GM19395 (cell line): ENCODE measurements around the gene HSF2.
"Not testable (repeated sequence)": the region's sequence is repeated elsewhere in the genome, so short reads cannot be mapped to it uniquely, and the experiment has no call there.

ENCODE experiments used
- ATAC-seq: cut with Tn5 transposase; IDR thresholded peaks from one replicate; pipeline ENCODE4 v1.9.1; 2021; ENCODE audit warnings: mild to moderate bottlenecking, moderate library complexity; ENCODE audit not compliant: unreplicated experiment

The HSF2 gene

DNA sequence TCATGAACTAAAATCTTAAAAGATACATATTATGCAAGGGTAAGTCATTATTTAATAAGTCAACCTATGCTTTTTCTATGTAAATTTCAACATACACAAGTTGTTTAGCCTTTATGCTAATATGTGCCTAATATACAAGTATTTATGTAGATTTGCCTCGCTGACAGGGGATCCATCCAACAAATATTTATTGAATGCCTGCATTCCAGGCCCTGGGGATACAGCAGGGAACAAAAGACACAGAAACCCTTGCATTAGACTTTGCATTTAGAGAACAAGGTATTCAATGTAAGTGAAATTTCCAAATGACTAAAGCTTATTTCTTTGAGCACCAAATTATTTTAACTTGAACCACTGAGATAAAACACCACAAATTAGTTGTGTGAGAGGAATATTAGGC lies 53.1 kb downstream of the HSF2 start:
- ATAC-seq = no peak

DNA sequence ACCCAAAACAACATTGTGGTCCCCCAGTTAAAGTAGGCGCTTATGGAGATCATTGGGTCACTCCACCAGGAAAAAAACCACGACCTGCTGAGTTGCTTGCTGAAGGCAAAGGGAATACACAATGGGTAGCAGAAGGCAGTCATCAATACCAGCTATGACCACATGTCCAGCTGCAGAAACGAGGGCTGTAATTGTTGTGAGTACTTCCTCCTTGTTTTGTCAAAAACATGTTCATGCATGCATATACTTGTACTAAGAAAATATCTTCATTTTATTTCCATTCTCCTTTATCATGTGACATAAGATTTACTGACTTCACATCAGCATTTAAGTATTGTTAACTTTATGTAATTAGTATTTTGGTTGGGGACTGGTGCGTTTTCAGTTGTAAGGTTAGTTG lies 55.2 kb downstream of the HSF2 start:
- no peak for ATAC-seq

DNA sequence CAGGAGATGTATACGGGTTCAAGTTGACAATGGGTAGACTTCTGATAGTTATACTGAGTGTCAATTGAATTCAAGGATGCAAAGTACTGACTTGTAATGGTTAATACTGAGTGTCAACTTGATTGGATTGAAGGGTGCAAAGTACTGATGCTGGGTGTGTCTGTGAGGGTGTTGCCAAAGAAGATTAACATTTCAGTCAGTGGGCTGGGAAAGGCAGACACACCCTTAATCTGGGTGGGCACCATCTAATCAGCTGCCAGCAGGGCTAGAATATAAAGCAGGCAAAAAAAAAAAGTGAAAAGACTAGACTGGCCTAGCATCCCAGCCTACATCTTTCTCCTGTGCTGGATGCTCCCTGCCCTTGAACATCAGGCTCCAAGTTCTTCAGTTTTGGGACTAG lies 55.7 kb downstream of the HSF2 start:
- not testable (repeated sequence) for ATAC-seq

DNA sequence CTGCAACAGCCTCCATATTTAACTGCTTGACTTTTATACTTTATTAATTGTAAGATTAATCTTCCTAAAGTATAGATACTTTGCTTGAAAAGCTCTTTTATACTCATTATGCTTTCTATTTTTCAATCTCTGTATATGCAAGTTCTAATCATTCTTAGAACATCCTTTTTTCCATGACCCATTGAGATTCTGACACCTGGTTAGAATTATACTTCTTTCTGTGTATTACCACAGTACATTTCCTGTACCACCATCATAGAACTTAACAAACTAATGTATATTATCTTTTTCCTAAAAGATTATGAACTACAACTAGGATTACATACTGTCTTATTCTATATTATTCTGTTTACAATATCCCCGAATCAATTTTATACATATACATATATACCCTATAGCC lies 58.6 kb downstream of the HSF2 start:
- ATAC-seq = no peak

DNA sequence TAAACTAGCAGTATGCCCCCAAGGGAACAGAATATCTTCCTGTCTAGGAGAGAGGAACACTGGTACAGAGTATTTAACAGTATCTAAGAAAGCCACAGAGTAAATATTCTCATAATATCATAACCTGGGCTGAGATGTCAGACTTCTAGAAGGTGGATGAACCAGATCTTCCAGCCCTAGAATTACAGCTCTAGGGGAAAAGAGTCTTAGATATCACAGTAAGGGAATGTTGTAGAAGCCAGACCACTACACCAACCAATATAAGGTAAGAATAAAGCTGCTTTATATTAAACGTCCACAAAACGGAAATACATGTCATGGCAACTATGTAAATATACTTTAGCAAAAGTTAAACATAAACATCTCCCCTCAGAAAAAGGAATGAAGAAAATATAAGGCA lies 59.8 kb downstream of the HSF2 start:
- ATAC-seq = no peak

DNA sequence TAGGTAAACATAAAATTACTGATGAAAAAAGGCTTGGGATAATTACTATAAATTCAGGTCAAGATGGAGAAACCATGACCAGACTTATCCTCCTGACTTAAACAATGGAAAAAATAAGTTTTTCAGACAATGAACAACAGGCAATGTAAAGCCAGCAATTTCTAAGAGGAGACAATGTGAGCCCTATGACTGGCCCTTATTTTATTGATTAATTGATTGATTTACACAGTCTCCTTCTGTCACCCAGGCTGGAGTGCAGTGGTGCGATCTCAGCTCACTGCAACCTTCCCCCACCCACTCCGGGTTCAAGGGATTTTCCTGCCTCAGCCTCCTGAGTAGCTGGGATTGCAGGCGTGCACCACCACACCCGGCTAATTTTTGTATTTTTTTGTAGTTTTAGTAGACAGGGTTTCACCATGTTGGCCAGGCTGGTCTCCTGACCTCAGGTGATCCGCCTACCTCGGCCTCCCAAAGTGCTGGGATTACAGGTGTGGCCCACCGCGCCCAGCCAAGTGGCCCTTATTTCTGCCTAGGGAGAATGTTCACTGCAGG lies 60.5 kb downstream of the HSF2 start:
- ATAC-seq = not testable (repeated sequence)

DNA sequence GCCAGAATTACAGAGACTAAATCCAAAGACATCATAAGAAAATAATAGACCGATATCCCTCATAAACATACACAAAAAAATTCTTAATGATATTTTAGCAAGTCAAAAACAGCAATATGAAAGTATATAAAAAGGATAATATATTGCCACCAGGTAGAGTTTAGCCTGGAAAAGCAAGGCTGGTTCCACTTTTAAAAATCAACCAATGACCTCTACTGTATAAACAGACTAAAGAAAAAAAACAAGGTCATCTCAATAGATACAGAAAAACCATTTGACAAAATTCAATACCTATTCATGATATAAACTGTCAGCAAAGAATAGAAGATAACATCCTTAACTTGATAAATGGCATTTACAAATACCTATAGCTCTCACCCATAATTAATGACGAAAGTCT lies 62.4 kb downstream of the HSF2 start:
- no peak for ATAC-seq

DNA sequence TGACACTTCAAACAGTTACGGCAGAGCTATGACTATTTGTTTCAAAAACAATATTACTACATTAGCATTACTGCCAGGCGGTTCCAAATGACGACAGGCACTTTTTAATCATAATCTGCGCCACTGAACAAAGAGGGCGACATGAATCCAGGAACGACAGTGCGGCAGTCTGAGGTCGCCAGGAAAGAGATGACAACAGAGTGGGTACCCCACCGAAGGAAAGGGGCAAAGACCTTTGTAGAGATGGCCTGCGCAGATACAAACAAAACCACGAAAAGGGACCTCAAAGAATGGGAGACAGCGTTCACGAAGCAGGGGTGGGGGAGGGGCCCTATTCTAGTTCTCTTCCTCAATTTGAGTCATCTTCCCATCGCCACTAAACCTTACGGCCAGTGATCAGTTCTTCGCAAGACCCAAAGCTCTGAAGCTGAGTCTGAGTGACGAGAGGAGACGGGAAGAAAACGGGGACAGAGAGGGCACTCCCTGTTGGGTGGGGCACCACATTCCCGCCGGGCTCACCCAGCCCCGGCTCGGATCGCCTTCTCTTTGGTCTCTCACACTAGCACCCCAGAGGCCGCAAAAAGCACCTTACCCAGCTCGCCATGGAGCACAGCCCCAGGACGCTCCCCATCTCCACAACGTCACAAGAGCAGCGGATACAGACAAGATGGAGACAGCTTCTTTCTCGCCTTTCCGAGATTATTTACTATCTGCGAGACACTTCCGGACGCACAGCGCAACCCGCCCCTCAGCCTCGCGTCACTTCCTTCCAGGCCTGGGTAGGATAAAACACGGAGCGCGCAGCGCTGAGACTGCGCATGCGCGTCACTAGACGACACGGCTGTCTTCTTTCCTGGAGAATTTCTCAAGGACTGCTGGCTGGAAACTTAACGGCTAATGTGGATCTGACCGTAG lies 71.9 kb downstream of the HSF2 start, which contains the start of gene SERINC1:
Gene SERINC1 (minus strand): TSS at position 701 of the 915 bp plus-strand sequence. CDS start 70 bp downstream, at position 631.
- ATAC-seq = peak; percentile 99

DNA sequence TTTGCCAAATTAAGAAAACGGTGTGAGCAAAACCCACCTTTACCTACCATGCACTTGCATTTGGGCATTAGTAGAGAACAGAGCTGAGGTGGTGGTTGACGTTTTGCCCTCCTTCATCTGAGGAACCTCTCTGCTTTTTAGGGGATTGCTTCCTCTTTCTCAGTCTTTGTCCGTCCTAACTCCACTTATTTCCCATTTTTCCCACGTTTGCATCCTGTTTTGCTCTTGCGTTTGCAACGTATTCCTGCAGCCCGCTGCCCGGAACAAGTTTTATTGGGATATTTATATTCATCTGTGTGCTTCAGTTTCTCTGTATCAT lies 72.5 kb downstream of the HSF2 start:
- peak; percentile 67 for ATAC-seq

DNA sequence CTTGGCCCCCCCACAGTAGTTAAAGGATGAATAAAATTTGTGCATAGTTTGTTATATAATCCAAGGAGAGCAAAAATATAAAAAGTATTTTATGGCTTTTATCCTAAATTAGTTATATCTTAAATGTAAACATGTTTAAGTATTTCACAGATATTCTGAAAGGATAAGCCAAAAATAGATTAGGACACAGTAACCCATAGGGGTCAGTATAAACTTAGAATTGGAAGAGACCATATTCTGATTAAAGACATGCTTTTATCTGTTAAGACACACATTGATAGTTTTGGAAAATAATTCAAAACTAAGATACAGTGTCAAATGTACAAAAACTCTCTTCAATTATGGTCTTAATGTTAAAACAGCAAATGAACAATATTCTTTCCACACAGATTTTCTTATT lies 76.7 kb downstream of the HSF2 start:
- ATAC-seq = no peak

DNA sequence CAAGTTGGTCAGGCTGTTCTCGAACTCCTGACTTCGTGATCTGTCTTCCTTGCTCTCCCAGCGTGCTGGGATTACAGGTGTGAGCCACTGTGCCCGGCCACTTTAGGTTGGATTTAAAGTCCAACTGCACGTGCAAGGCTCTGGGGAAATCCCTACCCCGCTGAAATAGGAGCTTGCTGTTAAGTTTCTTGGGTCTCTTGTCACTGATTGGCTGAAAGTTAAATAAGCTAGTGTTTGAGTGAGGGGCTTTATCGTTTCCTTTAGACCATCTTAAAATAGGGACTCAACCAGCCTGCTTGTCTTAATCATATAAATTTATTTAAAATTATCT lies 83.3 kb downstream of the HSF2 start:
- ATAC-seq = no peak
